ENCODE results near the gene TSPAN14.
A peak's percentile ranks its signal among the peaks of the same experiment; 100 is the strongest.

Gene TSPAN14

GRCh38 chr10:80436446-80437098 lies 17.5 kb upstream of the TSPAN14 start:
- TF ChIP-seq MYC (IDR thresholded peaks at IDR 0.05; ENCODE audit: low read depth, low read length) = no peak
- TF ChIP-seq MAX (IDR thresholded peaks at IDR 0.05; ENCODE audit: low read depth, low read length) = no peak
- TF ChIP-seq POLR2A (IDR thresholded peaks at IDR 0.05; ENCODE audit: extremely low read depth, insufficient read length) = no peak
- H3K4me3 ChIP-seq (ENCODE audit: low read depth, low read length) = no peak overlapping the region
- DNase-seq (ENCODE audit: low read depth) = no peak

GRCh38 chr10:80437227-80437626 lies 16.9 kb upstream of the TSPAN14 start:
- no peak overlapping the region for H3K4me3 ChIP-seq (ENCODE audit: low read depth, low read length)
- DNase-seq (ENCODE audit: low read depth) = no peak
- TF ChIP-seq POLR2A (IDR thresholded peaks at IDR 0.05; ENCODE audit: extremely low read depth, insufficient read length) = no peak
- no peak for TF ChIP-seq MYC (IDR thresholded peaks at IDR 0.05; ENCODE audit: low read depth, low read length)
- no peak for TF ChIP-seq CTCF (IDR thresholded peaks at IDR 0.05; ENCODE audit: low read depth, low read length)
- no peak for TF ChIP-seq MAX (IDR thresholded peaks at IDR 0.05; ENCODE audit: low read depth, low read length)

GRCh38 chr10:80441831-80442230 lies 12.3 kb upstream of the TSPAN14 start:
- no peak for DNase-seq (ENCODE audit: low read depth)
- TF ChIP-seq POLR2A (IDR thresholded peaks at IDR 0.05; ENCODE audit: extremely low read depth, insufficient read length) = no peak
- TF ChIP-seq CTCF (IDR thresholded peaks at IDR 0.05; ENCODE audit: low read depth, low read length) = no peak
- TF ChIP-seq MAX (IDR thresholded peaks at IDR 0.05; ENCODE audit: low read depth, low read length) = no peak
- TF ChIP-seq MYC (IDR thresholded peaks at IDR 0.05; ENCODE audit: low read depth, low read length) = no peak

GRCh38 chr10:80442879-80443278 lies 11.2 kb upstream of the TSPAN14 start:
- TF ChIP-seq MYC (IDR thresholded peaks at IDR 0.05; ENCODE audit: low read depth, low read length) (no peak), MAX (IDR thresholded peaks at IDR 0.05; ENCODE audit: low read depth, low read length) (no peak), POLR2A (IDR thresholded peaks at IDR 0.05; ENCODE audit: extremely low read depth, insufficient read length) (no peak), CTCF (IDR thresholded peaks at IDR 0.05; ENCODE audit: low read depth, low read length) (no peak)
- no peak for DNase-seq (ENCODE audit: low read depth)
- no peak overlapping the region for H3K4me3 ChIP-seq (ENCODE audit: low read depth, low read length)

More at GRCh38 chr10:80441831-80442230, 12.3 kb upstream of the TSPAN14 start:
- H3K4me3 ChIP-seq (ENCODE audit: low read depth, low read length) = no peak overlapping the region

- no peak for TF ChIP-seq POLR2A (IDR thresholded peaks at IDR 0.05; ENCODE audit: extremely low read depth, insufficient read length)
- TF ChIP-seq MYC (IDR thresholded peaks at IDR 0.05; ENCODE audit: low read depth, low read length) = no peak
- TF ChIP-seq CTCF (IDR thresholded peaks at IDR 0.05; ENCODE audit: low read depth, low read length) = peak; percentile 37
- DNase-seq (ENCODE audit: low read depth) = peak; percentile 47
- H3K4me3 ChIP-seq (ENCODE audit: low read depth, low read length) = no peak overlapping the region
These were observed 10.6 kb upstream of the TSPAN14 start for GRCh38 chr10:80443531-80443974.

GRCh38 chr10:80444124-80444523 lies 10.0 kb upstream of the TSPAN14 start:
- no peak overlapping the region for H3K4me3 ChIP-seq (ENCODE audit: low read depth, low read length)
- TF ChIP-seq CTCF (IDR thresholded peaks at IDR 0.05; ENCODE audit: low read depth, low read length) (no peak), MAX (IDR thresholded peaks at IDR 0.05; ENCODE audit: low read depth, low read length) (no peak), MYC (IDR thresholded peaks at IDR 0.05; ENCODE audit: low read depth, low read length) (no peak), POLR2A (IDR thresholded peaks at IDR 0.05; ENCODE audit: extremely low read depth, insufficient read length) (no peak)
- no peak for DNase-seq (ENCODE audit: low read depth)

All from NB4 (cell line).